OCI-LY3 (cell line): ENCODE results near the gene LHX4.

ENCODE experiments used
- CTCF ChIP-seq: fragments of 200-600, 300-600 bp; sonication (generic); IDR thresholded peaks from 2 replicates; pipeline ENCODE4 v1.5.1; 2014; ENCODE audit warnings: antibody characterized with exemption, low read length, low read depth
- EZH2phosphoT487 ChIP-seq: fragments of 200-600 bp; shearing (Covaris generic); IDR thresholded peaks from 2 replicates; pipeline ENCODE4 v1.6.1; 2018; ENCODE audit warnings: antibody characterized with exemption, mixed run types, low read depth

- TF ChIP-seq CTCF (peak; percentile 33), EZH2phosphoT487 (no peak)
Measured at GRCh38 chr1:180248731-180249681, 18.9 kb downstream of the LHX4 start.
